NCI-H2171 (cell line): Measurements from ENCODE around the gene PLA2G4E.

Source experiments
- DNase-seq: peaks from one replicate; lab custom pipeline; 2025; lab: John Stamatoyannopoulos, UW

PLA2G4E gene

DNA sequence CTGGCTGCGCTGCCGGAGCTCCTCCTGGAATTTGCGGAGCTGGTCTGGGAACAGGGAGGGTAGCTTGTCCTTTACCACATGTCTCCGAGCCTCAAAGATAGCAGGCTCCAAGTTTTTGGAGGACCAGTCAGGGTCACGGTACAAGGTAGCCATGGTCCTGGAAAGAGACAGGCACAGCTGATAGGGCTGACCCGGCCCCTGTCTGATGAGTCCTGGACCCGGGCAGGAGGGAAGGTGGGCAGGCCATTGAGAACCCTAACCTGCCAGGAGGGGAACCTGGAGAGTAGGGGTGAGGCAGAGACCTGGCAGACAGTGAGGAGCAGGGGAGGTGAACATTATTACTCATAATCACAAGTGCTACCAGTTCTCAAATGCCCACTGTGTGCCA is 28.0 kb downstream of the PLA2G4E start:
- no peak for DNase-seq

DNA sequence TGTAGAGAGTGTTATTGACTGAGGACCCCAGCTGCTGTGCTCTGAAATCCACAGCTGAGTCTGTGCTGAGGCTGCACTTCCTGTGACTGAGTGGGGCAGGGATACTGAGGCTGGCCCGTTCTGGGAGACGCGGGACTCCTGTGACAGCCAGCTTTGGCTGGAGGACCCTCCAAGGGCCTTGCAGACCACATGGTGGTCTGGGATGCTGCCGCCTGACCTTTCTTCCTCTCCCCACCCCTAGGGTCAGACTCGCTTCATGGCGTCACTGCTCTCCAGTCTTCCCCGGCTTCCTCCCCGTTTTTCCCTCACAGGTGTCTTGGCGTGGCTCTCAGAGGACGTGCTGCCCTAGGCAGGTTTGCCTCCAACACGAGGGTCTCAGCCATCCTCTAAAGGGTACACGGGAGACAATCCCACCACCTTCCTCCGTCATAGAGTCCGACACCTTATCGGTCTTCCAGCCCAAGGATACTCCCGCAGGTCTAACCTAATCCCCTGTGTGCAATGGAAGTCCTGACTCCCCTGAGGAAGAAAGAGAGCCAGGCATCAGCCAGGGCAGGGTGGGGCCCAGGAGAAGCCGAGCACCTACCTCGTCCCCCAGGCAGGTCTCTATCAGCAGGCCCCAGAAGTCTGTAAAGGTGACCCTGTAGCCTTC is 28.6 kb downstream of the PLA2G4E start:
- DNase-seq: no peak

DNA sequence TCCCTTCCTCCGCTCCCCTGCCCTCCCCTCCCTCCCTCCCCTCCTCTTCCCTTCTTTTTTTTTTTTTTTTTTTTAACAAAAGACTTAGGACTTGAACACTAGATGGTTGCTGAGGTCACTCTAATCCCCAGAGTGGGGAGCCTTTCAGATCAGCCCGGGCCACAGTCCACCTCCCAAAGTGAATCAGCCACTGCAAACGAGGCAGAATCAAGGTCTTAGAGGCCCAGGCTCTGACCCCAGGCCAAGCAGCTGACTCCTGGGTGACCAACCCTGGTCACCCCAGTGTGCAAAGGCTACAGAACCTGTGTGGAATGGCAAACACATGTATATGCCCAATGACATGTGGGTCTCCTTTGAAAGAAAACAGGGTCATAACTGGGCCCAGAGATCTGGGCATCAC is 30.2 kb downstream of the PLA2G4E start:
- no peak for DNase-seq

DNA sequence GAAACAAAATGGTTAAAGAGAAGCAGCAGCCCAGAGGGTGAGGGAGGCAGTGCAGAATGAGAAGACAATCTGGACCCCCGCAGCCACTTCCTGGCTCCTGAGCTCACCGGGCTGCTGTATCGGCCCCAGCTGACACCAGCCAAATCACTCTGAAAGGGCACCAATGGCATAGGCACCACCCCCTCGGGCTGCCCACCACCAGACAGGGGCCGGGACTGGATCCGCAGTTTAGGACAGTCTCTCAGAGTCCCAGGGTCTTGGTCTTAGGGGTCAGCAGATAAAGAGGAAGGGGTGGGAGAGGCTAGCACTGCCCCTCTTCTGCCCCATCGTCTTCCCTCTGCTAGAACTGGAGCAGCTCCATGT is 30.6 kb downstream of the PLA2G4E start:
- no peak for DNase-seq

DNA sequence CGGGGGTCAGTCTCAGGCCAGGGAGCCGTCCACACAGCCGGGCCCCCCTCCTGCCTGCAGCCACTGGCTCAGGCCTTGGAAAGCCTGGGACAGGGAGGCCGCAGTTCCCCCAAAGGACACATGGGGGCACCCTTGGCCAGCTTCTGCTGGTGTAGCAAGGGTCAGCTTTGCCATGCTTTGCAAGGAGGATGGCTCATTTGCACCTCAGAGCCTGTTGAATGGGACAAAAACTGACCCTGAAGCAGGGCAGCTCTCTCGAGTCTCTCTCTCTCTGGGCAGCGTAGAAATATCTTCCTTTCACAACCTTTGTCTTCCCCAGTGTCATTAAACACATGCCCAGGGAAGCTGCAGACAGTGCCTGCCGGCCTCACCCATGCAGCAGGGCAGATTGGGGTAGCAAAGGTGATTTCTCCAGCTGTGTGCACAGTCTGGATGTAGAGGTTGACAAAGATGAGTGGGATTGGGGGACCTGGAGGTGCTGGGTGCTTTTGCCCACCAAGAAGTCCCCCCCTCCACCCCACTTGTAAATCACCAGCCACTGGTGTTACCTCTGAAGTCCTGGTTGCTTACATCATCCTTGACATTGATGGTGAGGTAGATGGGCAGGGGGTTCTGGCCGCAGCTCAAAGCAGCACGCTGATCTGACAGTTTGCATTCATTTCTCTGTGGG is 31.1 kb downstream of the PLA2G4E start:
- peak; percentile 43 for DNase-seq

DNA sequence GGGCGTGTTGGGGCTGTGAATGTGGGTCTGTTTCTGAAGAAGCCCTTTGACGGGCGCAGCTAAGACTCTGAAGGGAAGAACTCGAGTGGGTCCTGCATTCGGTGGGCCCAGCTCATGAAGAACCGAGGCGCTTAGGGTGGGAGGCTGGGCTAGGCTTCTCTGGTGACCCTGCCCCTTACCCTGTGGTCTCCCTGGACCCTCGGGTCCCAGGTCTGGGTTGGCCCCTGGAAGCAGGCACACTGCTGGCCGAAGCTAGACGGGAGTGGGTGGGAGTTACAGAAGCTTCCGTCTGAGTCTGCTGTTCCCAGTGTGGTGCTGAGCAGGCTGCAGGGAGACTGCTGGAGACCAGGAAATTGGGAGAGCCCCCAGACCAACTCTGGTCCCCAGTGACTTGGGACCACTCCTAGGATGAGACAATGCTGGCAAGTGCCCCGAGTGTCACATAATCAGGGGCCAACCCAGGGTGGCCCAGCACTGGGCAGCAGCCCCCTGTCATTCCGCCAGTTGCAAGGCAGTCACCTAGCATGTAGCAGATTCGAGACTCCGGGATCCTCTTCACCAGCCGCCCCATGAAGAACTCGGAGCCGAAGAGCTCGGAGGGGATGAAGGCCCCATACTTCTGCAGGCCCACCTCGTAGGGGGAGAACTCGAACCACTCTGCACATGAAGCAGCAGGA is 31.8 kb downstream of the PLA2G4E start:
- DNase-seq: no peak

DNA sequence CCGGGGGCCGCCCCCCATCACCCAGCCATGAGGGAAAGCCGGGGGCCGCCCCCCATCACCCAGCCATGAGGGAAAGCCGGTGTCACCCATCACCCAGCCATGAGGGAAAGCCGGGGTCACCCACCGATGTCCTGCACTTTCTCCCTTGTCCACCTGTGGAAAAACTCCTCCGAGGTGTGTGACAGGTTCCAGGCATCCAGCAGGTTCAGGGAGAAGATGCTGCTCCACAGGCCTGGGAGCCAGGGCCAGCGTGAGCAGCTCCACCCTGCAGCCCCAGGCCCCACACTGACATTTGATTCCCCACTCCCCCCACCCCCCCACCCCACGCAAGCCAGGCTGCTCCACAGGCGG is 32.9 kb downstream of the PLA2G4E start:
- no peak for DNase-seq

DNA sequence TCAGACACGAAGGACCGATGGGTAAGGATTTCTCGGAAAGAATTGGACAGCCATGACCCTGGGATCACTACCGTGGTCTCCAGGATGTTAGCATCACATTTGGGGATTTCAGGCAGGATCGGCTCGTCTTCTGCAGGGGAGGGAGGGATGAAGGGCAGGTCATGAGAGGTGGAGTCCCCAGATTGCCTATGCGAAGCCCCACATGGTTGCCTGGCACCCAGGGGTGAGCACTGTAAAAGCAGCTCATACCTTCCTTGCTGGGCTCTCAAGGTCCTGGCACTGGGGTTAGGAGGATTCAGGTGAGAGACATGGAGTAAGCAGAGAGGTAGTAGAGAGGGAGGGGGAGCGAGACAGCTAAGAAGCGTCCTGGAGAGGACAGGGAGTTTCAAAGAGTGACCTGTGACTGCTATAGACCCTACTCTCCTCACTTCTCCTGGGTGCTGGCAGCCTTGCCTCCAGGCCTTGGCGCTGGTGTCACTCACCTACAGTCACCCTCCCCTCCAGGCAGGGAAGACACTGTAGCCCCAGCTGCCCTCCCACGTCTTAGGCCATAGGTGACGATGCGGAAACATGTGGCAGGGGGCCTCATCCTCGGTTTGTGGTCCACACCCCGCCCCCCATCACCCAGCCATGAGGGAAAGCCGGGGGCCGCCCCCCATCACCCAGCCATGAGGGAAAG is 33.5 kb downstream of the PLA2G4E start:
- no peak for DNase-seq

DNA sequence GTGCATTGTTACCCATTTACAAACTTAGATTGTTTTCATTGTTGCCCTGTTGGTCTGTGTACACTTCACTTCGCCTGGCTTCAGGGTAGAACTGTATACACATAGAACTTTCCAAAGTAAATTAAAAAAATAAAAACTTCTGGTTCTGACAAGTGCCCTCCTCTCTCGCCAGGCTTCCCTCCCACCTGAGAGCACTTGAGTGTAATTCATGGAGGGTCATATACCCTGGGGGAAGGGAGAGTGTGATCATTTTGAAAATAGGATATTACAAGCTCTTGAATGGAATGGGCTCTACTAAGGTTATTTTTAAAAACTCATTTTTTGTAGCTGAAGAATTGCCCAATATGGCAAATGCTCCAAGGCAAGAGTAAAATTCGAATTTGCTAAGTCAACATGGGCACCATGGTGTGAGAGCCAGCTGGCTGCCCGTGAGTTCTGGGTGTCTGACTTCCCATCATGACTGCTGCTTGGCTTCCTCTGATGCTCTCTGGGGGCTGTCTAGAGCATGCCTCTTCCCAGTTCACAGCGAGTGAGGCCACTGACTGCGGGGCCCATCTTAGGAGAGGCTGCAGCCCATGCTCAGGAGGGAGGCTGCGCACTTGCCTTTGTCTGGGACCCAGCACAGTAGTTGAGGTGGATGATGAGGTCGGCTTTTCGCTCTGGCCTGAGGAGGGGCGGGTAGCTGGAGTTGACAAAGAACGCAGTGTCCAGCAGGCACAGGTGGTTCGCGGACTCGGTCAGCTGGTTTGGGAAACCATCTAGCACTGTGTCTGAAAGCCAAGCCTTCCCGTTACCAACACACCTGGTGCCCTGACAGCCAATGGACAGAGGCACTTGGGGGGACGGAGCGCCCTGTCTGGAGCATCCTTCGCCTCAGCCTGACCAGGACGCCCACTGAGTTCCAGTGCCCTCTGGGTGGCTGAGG is 35.3 kb downstream of the PLA2G4E start:
- DNase-seq: no peak

DNA sequence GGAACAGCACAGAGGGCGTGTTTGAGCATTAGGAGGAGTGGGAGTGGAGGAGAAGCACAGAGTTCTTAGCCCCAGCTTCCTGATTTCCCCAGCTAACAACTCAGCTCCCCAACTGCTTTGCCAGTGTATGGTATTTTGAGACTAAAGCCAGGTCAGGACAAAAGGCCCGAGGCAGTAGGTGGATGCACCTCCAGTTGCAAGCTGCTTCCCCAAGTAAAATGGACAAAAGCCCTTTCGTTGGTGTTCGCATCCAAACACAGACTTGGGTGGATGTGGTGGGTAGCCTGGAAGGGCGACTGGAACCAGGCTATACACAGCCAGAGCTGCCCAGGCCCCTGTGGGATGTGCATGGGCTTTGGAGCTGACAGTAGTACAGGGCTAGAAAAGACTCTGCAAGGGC is 36.2 kb downstream of the PLA2G4E start:
- DNase-seq: no peak

DNA sequence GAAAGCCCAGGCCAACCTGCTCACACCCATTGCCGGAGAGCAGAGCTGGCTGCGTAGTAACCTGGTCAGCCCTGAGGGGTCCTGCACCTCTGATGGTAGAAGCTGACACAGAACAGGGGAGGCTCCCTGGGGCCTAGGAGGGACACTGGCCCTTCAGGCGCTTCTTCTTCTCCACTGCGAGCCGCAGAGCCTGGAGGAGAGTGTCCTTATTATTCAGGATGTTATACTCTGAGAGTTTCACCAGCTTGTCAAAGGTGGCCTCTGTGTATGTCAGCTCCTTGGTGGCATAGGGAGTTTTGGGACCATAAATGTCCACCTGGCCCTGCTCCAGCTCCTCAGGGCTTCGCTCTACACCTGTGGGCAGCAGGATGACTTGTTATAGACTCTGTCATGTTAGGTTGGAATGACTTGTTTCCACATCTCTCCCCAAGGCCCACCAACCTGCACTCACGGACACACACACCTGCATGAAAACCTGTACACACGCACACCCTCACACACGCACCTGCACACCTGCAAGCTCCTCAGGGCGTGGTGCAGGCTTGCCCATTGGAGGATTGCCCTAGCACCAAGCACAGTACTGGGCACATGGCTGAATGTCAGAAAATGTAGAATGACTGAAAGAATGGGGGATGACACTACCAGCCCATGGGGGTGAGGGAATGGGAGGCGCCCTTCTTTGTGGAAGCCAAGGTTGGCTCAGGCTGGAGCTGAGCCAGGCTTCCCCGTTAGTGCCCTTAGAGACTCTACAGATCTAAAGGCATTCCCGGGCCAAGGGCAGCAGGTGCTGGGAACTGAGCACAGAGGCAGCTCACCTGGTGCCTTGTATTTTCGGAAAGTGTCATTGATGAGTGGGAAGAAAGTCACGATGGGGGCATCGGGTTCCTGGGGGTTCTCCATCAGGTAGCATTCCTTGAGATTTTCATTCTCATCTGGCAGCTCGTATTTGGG is 36.9 kb downstream of the PLA2G4E start:
- DNase-seq: no peak

DNA sequence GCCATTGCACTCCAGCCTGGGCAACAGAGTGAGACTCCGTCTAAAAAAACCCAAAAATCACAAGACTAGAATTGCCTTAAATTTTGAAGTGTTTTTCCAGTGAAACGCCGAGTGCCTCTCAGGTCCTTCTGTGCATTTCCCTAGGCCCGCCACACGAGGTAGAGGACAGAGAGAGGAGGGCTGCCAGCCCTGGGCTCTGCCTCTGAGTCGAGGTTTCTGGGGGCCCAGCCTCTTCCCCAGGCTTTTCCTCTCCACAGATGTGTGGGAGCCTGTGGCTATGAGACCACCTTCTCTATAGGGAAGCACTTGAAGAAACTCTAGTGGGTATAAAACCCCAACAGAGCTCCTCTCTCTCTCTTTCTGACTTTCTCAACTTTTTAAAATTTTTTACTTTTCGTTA is 37.6 kb downstream of the PLA2G4E start:
- no peak for DNase-seq

DNA sequence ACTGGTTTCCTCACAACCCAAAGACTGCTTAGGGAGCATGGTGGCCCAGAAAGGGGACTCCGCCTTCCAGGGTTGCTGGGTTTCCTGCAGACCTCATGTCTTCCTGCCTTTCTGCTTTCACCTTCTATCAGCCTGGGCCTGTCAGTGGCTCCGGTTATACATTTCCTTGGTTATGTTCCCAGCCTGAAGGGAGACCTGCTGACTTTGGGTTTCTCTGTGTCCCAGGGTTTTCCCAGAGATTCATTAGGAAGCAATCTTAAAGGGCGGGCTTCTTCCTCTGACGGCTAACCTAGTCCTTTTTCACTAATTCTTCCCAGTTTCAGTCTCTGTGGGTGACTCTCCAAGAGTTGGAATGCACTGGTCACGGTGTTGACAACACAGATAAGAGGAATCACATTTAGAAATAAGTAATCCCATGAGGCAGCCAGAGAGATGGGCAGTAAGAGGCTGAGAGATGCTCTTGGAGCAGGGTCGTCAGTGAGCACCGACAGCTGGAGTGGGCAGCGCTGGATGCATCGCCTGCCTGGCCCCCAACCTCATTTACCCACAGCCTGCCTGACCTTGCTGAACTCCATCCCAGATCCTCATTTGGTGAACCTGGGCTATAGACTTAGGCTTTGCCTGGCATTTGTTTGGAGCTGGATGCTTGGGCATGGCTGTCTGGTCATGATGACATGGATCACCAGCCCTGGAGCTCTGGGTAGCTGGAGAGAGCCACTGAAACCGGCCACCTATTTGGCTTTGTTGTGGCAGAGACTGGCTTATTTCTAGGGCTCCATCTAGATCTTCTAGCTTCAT is 38.5 kb downstream of the PLA2G4E start:
- DNase-seq: no peak

DNA sequence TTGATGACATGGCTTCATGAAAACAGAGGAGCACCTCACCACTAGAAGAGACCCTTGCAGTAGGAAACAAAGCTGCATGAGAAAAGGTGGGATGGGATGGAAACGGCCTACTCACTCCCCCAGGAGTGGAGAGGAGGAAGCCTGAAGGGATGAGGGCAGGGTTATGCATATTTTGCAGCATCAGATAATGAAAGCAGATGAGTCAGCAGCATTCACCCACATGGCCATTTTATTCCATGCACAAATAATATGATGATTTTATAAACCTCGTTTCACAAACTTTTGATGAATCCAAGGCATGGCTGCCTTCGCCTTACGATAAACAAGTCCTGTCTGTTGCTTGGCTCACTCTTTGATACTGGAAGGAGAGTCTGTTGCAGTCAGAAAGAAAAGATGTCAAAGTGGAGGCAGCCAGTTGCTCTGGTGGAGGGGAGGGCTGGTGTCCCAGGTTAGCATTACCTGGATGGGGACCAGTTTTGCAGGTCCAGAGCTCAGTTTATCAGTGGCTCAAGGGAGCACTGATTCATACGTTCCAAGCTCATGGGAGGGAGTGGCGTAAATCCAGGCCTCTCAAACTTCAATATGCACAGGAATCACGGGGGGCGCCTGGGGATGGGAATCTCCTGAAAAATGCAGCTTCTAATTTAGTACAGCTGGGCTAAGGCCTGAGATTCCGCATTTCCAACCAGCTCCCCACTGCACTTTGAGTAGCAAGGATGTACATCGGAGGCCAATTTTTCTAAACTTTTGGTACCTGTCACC is 39.3 kb downstream of the PLA2G4E start:
- no peak for DNase-seq

DNA sequence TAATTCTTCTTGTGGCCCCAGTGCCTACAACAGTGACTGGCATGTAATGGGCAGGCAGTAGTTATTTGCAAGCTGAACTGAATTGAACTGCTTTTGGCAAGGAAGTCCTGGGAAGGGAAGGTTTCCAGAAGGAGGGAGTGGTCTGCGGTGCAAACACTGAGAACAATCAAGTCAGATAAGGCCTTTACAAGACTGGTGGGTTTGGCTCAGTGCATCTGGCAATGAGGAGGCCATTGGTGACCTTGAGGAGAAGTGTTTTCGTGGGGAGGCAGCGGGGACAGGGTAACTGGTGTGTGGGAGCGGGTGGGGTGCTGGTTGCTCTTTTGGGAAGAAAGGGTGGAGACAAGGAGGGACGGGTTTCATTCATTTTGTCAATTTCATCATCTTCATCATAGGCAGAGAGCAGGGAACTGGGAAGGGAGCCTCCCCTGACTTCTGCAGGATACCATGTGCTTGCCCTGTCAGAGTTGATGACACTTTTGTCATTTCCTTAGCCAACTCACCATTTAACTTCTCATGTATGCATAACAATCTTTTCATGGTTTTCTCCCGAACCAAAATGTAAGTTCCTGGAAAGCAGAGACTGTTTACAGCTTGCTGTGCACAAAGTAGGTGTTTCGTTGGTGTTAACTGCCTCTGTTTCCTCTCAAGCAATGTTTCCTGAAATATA is 40.1 kb downstream of the PLA2G4E start:
- DNase-seq: no peak

DNA sequence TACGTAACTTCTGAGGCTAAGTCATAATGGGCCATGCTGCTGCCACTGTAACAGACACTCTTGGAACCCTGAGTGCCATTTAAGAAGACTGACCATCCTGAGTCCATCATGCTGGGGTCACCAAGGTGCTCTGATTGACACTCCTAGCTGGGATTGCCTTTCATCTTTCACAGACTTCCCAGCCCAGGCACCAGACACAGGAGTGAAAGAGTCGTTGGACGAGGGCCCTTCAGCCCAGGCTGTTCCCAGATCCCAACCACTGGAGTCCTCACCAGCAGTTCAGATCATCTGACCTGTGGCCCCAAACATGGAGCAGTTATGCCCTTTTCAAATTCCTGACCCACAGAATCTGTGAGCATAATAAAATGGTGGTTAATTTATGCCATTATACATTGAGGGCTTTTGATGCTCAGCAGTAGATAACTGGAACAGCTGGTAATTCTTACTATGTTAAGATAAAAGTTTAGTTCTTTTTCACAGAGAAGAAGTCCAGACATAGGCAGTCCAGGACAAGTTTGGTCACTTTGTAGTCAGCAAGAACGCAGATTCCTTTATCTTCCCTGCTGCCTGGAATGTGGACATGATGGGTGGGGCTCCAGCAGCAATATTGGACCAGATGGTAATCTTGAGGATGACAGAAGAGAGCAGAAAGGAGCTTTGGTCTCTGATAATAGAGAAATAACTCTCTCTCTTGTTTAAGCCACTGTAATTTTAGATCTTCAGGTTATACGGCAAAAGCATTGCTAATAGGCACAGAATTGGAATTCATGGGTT is 41.2 kb downstream of the PLA2G4E start:
- no peak for DNase-seq

DNA sequence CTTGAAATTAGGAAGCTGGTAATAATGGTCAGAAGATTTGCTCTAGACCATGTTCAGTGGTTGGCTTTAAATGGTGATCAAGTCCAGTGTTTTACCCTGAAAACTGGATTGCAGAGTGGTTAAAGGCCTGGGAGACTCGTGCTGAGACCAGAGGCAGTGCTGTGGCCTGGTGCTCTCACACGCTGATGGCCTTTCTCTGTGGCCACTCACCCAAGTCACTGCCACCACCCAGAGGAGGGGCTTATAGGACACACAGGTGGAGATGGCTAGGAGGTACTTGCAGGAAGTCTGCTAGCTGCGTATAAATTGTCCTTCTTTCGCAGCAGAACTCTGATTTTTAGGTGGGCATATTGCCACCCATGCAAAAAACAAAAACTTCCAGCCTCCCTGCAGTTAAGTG is 42.3 kb downstream of the PLA2G4E start:
- DNase-seq: no peak
